NCI-H2196 (cell line): ENCODE results near the gene CBX5.
"Not testable (repeated sequence)": the region's sequence is repeated elsewhere in the genome, so short reads cannot be mapped to it uniquely, and the experiment has no call there.

Source experiments
- DNase-seq: peaks from one replicate; lab custom pipeline; 2025; ENCODE audit not compliant: unreplicated experiment; lab: John Stamatoyannopoulos, UW

Gene CBX5

DNA sequence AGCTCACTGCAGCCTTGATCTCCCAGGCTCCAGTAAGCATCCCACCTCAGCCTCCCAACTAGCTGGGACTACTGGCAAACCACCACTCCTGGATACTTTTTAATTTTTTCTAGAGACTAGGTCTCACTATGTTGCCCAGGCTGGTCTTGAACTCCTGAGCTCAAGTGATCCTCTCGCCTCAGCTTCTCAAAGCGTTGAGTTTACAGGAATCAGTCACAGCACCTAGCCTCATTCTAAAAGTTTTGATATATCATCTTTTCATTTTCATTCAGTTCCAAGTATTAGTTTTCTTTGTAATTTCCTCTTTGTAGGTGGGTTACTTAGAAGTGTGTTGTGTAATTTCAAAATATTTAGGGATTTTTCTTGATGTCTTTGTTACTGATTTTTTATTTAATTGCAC is 9.6 kb downstream of the CBX5 start:
- no peak for DNase-seq

- no peak for DNase-seq
These were observed 13.1 kb downstream of the CBX5 start for GRCh38 chr12:54266852-54267251.

- DNase-seq = no peak
These were observed 14.5 kb downstream of the CBX5 start for GRCh38 chr12:54265364-54265812.

GRCh38 chr12:54262403-54262925 is 17.5 kb downstream of the CBX5 start:
- peak; percentile 16 for DNase-seq

DNA sequence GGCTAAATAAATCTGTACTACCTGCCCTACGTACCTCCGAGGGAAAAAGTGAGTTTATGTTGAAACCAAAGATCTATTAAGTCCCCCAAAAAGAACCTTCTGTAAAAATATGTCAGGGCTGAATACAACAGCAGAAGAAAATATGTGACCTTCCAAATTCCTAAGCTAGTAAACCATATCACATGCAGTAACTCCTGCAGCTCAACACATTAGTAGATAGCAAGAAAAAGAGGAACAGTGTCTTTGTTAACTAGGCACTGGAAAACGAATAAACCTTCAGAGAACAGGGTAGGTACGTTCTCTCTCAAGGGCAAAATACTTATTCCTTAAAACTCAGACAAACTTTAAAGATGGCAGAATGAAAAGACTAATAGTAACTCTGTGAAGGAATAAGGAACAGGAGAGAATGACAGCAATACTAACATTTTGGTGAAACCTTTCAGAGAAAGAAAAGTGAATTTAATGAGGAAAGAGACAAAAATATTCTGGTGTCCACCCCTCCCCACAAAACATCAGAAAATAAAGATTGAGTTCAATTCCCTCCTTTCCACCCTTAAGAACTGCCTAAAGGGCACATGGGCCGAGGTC is 18.0 kb downstream of the CBX5 start:
- no peak for DNase-seq

DNA sequence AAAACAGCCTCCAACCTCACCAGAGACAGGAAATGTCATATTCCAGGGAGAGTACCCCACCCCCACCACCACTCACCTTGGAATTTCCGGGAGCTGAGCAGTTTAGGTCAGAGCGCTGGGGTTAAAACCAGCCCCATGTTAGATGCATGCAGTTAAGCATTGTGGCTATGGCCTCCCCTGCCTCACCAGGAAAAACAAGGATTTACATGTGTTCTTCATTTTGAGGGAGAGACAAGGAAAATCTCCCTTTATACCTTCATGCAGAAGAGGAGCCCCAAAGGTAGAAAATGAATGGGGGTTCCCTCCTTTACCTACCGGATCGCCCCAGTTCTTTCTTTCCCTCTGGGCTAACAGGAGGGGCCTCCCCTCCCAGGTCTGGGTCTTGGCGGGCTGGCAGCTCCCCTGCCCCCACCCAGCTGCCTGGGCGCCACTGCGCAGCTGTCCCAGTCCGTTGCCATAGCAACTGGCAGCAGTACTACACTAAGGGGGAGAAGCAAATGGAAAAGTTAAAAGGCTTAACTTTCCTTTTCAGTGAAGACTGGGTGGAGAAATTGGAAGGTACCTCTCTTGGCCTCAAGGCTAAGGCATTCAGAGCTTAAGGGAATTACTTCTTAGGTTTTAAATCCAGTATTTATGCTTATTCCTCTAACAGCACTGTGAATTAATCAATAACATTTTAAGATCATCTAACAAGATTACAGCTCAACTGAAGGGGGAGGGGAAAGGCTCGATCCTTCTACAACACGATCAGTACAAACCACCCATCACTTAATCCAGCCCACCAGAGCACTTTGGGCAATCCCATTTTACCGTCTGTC is 20.5 kb downstream of the CBX5 start:
- DNase-seq = peak; percentile 95

DNA sequence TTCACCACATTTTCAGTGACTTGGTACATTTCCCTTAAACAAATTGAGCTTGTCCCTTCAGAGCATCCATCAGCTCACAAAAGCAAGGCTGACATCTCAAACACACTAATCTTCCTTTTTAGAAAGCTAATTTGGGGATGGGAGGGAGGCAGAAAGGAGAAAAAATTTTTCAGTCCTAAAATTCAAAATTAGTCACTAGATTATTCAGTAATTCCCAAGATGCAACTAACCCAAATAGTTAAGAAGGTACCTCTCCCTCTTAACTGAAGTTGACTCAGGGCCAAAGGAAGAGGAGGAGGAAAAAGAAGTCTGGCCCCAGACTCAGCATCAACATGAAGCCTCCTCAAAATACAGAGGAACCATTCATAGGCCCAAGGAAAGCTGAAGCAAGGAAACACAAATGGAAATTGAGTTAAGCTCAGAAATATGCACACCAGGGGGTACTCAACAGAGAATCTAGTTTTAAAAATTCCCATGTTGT is 21.7 kb downstream of the CBX5 start:
- no peak for DNase-seq

- DNase-seq = no peak
These were observed 22.6 kb downstream of the CBX5 start for GRCh38 chr12:54257332-54257731.

GRCh38 chr12:54253240-54253639 is 26.7 kb downstream of the CBX5 start:
- DNase-seq = no peak

- DNase-seq = peak; percentile 53
These were observed 28.1 kb downstream of the CBX5 start for GRCh38 chr12:54251667-54252284.

DNA sequence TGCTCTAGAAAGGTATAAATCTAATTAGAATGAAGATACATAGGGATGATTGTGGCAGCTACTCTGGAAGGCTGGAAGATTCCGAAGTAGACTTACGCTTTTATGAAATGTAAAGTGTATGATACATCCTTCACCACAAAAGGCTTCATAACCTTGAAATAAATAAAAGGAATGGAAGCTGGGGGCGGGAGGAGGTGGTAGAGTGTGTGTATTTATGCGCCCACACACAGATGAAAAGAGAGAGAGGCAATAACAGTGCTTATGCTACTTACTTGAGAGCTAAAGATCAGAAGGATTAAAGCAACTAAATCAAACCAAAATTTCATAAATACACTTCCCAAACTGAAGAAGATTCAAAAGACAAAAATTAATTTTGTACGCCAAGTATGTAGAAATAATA is 30.4 kb downstream of the CBX5 start:
- DNase-seq = no peak

DNA sequence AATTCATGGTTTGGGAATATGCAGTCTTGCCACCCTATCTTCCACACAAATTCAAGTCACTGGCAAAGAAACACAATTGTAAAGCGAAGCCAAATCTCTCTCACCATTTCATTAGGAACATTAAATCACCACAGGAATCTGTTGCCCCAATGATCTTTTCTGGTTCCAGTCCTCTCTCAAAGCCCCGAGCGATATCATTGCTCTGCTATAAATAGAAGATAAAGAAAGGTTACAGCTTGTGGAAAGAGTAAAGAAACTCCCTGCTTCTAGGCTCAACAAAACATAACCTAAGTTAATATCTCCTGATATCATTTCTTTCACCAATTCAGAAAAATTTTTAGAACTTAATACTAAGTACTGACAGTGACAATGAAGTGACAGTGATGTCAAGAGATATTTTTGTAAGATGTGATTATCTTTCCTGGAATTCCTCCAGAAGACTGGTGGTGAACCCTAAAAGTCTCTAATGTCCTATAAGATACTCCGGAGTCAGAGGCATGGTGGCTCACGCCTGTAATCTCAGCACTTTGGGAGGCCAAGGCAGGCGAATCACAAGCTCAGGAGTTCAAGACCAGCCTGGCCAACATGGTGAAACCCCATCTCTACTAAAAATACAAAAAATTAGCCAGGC is 33.8 kb downstream of the CBX5 start:
- no peak for DNase-seq

- DNase-seq = no peak
These were observed 38.8 kb downstream of the CBX5 start for GRCh38 chr12:54240971-54241588.

GRCh38 chr12:54240129-54240528 is 39.8 kb downstream of the CBX5 start:
- DNase-seq = no peak

DNA sequence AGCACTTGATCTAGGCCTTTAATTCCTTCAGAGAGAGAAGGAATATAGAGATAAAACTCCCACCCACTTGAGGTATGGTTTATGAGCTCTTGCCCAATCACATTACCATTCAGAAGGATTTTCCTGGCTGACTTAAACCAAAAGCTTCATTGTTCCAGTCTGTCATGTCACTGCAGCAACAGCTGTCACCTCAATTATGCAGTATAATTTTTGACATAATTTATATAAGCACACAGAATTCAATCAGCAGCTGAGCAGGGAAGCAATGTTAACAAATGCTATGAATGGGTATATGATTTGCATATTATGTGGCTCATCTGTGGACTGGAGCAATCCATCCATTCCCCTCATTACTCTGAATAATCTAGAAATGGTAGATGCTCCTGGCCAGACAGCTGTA is 40.3 kb downstream of the CBX5 start:
- no peak for DNase-seq

- no peak for DNase-seq
These were observed 41.4 kb downstream of the CBX5 start for GRCh38 chr12:54238531-54238930.

DNA sequence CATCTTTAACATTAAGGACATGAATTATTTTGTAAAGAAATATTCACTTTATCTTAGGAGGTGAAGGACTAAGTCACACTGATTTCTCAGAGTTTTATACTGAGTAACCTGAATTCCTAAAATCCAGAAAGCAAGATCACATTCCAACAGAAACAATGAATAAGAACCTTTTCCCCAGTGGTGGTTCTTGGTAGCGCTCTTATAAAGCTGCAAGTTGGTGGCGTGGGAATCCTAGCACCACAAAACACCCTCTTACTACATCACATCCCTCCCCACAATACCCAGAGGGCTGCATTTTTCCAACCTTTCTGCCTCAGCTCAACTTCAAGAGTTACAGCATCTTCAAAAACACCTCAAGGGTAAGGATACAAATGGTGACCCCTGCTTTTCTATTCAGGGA is 47.1 kb downstream of the CBX5 start:
- no peak for DNase-seq

GRCh38 chr12:54231269-54231668 is 48.7 kb downstream of the CBX5 start:
- DNase-seq = not testable (repeated sequence)

DNA sequence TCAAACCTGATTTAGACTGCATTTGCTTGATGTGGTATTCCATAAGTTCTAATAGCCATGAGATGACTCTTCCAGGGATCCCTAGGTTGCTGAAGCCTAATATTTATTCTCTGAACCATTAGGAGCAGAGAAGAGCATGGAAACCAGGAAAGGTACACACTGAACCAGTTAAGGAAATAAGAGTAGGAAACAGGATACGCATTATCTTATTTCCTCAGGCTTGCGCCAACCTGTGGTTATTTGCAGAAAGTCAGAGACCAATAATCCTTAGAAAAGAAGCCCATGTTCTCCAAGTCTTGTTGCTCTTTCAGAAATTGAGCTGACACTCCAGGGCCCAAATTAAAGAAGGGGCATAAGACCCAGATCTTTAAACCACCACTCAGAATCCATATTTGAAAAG is 49.4 kb downstream of the CBX5 start:
- no peak for DNase-seq

GRCh38 chr12:54229624-54230212 is 50.2 kb downstream of the CBX5 start:
- DNase-seq = no peak

- DNase-seq = no peak
These were observed 51.5 kb downstream of the CBX5 start for GRCh38 chr12:54228471-54228870.
